Endothelial cell of umbilical vein (primary cell): ENCODE results near the gene PSMB2. TPM values are rescaled to one million over a fixed set of nuclear protein-coding genes. Genes with fewer than 3 reads are reported as not detected.

Experiments used
- BruUV-seq: library from RNA; stranded (reverse); fragments of 400-500 nt; replicated peaks from 2 replicates; lab custom pipeline; 2021; lab: Mats Ljungman, UMichigan
- CTCF ChIA-PET: fragments of 300-600, 350-600 bp; sonication (Branson Sonifier 250); formaldehyde crosslinking; loops from one replicate; lab custom pipeline; 2021; ENCODE audit warnings: antibody characterized with exemption, inconsistent platforms; lab: Charles Lee
- POLR2A ChIA-PET: fragments of 300-600, 350-600 bp; sonication (Branson Sonifier 250); formaldehyde crosslinking; loops from one replicate; lab custom pipeline; 2021; ENCODE audit warnings: antibody characterized with exemption, inconsistent platforms; lab: Charles Lee
- DNase-seq: peaks from one replicate; pipeline ENCODE4 v3.0.0-alpha.2; 2011; ENCODE audit warnings: low read depth, low spot score
- FAIRE-seq: peaks from 2 replicates; lab custom pipeline; 2011; peaks lifted over from hg19 to GRCh38; lab: Jason Lieb, UNC
- H2AFZ ChIP-seq: 2 replicates; pipeline ENCODE4 v1.6.0; 2012; ENCODE audit warnings: low read depth, low read length, control low read depth, inconsistent platforms
- H3K27ac ChIP-seq: 2 replicates; pipeline ENCODE4 v1.5.1; 2011; ENCODE audit warnings: low read depth, mild to moderate bottlenecking, control low read depth, low read length, moderate library complexity; ENCODE audit not compliant: insufficient read depth
- H3K27me3 ChIP-seq, 2 experiments: 2 replicates each; pipeline versions ENCODE4 v1.6.0 to v1.6.1; 2011; ENCODE audit warnings: low read length in 2 of 2, mixed read lengths in 1 of 2; ENCODE audit not compliant: control insufficient read depth in 2 of 2, insufficient read depth in 2 of 2
- H3K36me3 ChIP-seq, 2 experiments: 2 replicates in 1 of 2; 3 replicates in 1 of 2; pipeline ENCODE4 v1.5.1; 2011; ENCODE audit warnings: low read length in 2 of 2, mild to moderate bottlenecking in 1 of 2, moderate library complexity in 1 of 2; ENCODE audit not compliant: control insufficient read depth in 2 of 2, insufficient read depth in 2 of 2; ENCODE audit errors: extremely low read depth in 1 of 2
- H3K4me1 ChIP-seq: 3 replicates; pipeline ENCODE4 v1.5.1; 2011; ENCODE audit warnings: mild to moderate bottlenecking, low read length; ENCODE audit not compliant: control insufficient read depth, insufficient read depth; ENCODE audit errors: extremely low read depth
- H3K4me2 ChIP-seq: 2 replicates; pipeline ENCODE4 v1.6.1; 2011; ENCODE audit warnings: low read length, control low read depth, mixed read lengths; ENCODE audit not compliant: insufficient read depth
- H3K4me3 ChIP-seq, 3 experiments: fragments of 200-600 bp in 1 of 3; sonication (generic), shearing (Covaris generic) in 1 of 3; replicated peaks in 1 of 3; 2 replicates each; pipeline ENCODE4 v1.5.1; 2011 to 2016; ENCODE audit warnings: control low read depth in 3 of 3, low read length in 3 of 3, mild to moderate bottlenecking in 2 of 3, inconsistent platforms in 1 of 3, low read depth in 1 of 3, moderate library complexity in 1 of 3; ENCODE audit not compliant: insufficient read depth in 1 of 3
- H3K79me2 ChIP-seq: 2 replicates; pipeline ENCODE4 v1.6.0; 2012; ENCODE audit warnings: low read length, inconsistent platforms; ENCODE audit not compliant: control insufficient read depth, insufficient read depth
- H3K9ac ChIP-seq: replicated peaks from 2 replicates; pipeline ENCODE3; 2011; ENCODE audit warnings: low read length, control low read depth; ENCODE audit not compliant: insufficient read depth; ENCODE audit errors: extremely low read depth
- H3K9me1 ChIP-seq: replicated peaks from 3 replicates; pipeline ENCODE4 v1.6.0; 2011; ENCODE audit warnings: mild to moderate bottlenecking, low read length; ENCODE audit not compliant: control insufficient read depth, insufficient read depth; ENCODE audit errors: extremely low read depth
- H3K9me3 ChIP-seq: replicated peaks from 2 replicates; pipeline ENCODE4 v1.5.1; 2012; ENCODE audit warnings: low read length, inconsistent platforms; ENCODE audit not compliant: control insufficient read depth, insufficient read depth
- H4K20me1 ChIP-seq: replicated peaks from 2 replicates; pipeline ENCODE3; 2011; ENCODE audit warnings: mild to moderate bottlenecking, low read length; ENCODE audit not compliant: control insufficient read depth, insufficient read depth; ENCODE audit errors: extremely low read depth
- EZH2 ChIP-seq: IDR thresholded peaks from 2 replicates; pipeline ENCODE4 v1.6.1; 2012; ENCODE audit warnings: borderline replicate concordance, low read depth, mild to moderate bottlenecking, moderate library complexity, low read length, inconsistent platforms; ENCODE audit not compliant: severe bottlenecking
- FOS ChIP-seq: IDR thresholded peaks from 2 replicates; pipeline ENCODE4 v1.6.1; 2011; ENCODE audit warnings: mild to moderate bottlenecking, low read length, moderate library complexity, borderline replicate concordance; ENCODE audit not compliant: insufficient read depth
- JUN ChIP-seq: IDR thresholded peaks from 2 replicates; pipeline ENCODE4 v1.6.1; 2011; ENCODE audit warnings: borderline replicate concordance, low read depth; ENCODE audit not compliant: insufficient read length, insufficient read depth
- dilution Hi-C: fragments of 300-500 bp; cut with MboI; formaldehyde crosslinking; loops from one replicate; pipeline ENCODE4 v1.15.0; 2019; ENCODE audit warnings: low sequenced_read_pairs; ENCODE audit not compliant: extremely low pct_ligation_motif_present
- intact Hi-C: fragments of 100-400 bp; cut with micrococcal nuclease; formaldehyde crosslinking; loops from one replicate; pipeline ENCODE4 v1.10.0; 2022
- polyA plus RNA-seq, 4 experiments: library from polyadenylated mRNA; depleted of rRNA in 3 of 4; stranded (reverse) in 3 of 4; unstranded in 1 of 4; fragments of >200 nt; gene quantifications; 2 replicates each; pipeline versions ENCODE4 v1.2.1 to v1.2.3, GENCODE V29; 2011 to 2012; ENCODE audit warnings: missing spikeins in 1 of 4
- total RNA-seq: library from RNA; stranded (reverse); gene quantifications from 2 replicates; pipeline ENCODE4 v1.2.3, GENCODE V29; 2021

The PSMB2 gene
- total and polyA plus RNA-seq, 2 donors (not counting 3 experiments of a cell fraction or from before 2014, with no cell fraction given), result 93.6 to 118 TPM

DNA sequence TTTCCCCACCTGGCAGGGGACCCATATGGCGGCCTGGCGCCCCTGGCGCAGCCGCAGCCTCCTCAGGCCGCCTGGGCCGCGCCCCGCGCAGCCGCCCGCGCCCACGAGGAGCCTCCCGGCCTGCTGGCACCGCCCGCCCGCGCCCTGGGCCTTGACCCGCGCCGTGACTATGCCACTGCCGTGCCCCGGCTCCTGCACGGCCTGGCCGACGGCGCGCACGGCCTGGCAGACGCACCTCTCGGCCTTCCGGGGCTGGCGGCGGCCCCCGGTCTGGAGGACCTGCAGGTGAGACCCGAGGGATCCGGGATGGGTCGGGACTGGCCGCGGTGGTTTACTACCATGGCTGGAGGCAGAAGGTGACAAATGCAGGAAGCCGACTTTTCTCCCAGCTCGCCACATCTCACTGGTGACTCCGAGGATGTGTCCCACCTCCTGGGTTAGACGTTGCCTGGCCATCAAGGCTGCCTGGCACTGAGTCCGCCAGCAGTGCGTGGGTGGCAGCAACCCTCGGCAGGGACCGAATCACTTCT lies 67.1 kb downstream of the PSMB2 start:
- TF ChIP-seq EZH2, result peak; percentile 95
- no peak for TF ChIP-seq JUN
- intact Hi-C loops (no loop called here), dilution Hi-C loops (no loop called here)
- FAIRE-seq (no peak), DNase-seq (no peak)
- Histone ChIP-seq H3K4me2 (no peak overlapping the region), H3K36me3 (no peaks in the 10 kb centered on the region), H3K79me2 (no peaks in the 10 kb centered on the region), H3K4me3 (no peak overlapping the region), H4K20me1 (no peaks in the 10 kb centered on the region), H3K27ac (no peak overlapping the region), H2AFZ (no peak overlapping the region), H3K4me1 (peaks cover 9% of the 10 kb centered on the region), H3K27me3 (peaks cover 43 to 65% of the 10 kb centered on the region in 2 experiments), H3K9ac (no peak overlapping the region), H3K9me3 (no peaks in the 10 kb centered on the region), H3K9me1 (no peaks in the 10 kb centered on the region)
- ChIA-PET POLR2A (no interaction called here), CTCF (interaction anchor here (2.6 to 4.5 kb wide), 2 partner anchors 9 to 152 kb away, joined by 13 to 67 read pairs; no protein-coding TSS in a partner anchor)
- no TSS peak for BruUV-seq

- DNase-seq (peak; percentile 36), FAIRE-seq (peak; percentile 28)
- no TSS peak for BruUV-seq
- Histone ChIP-seq H4K20me1 (no peaks in the 10 kb centered on the region), H3K79me2 (no peaks in the 10 kb centered on the region), H3K4me2 (peak within 1 kb of the TSS; percentile 64), H3K27me3 (peaks cover 43 to 65% of the 10 kb centered on the region in 2 experiments), H2AFZ (peak within 1 kb of the TSS; percentile 56), H3K4me1 (peaks cover 9% of the 10 kb centered on the region), H3K9ac (no peak within 1 kb of the TSS), H3K36me3 (no peaks in the 10 kb centered on the region), H3K4me3 (peak within 1 kb of the TSS; percentile 17 to 28 (median 24)), H3K27ac (no peak within 1 kb of the TSS), H3K9me3 (no peaks in the 10 kb centered on the region), H3K9me1 (no peaks in the 10 kb centered on the region)
- dilution Hi-C loops, result no loop called here
- POLR2A ChIA-PET, result no interaction called here
- CTCF ChIA-PET, result interaction anchor here (0.7 to 4.5 kb wide), 11 partner anchors 9 to 199 kb away, joined by 3 to 67 read pairs (median 5); partner anchors contain the start of genes CLSPN, KIAA0319L and NCDN
- intact Hi-C loops, result loop anchor here (1.0 kb wide), 1 partner anchor 196 kb away; the partner anchor contains the start of gene CLSPN
- no peak for TF ChIP-seq FOS
- TF ChIP-seq EZH2, result peak; percentile 100
Measured at GRCh38 chr1:35573198-35574124, 67.9 kb downstream of the PSMB2 start, which contains the start of gene TFAP2E. Gene TFAP2E, plus strand, starts transcription at chr1:35573314. Its CDS starts 264 bp downstream, at chr1:35573578.
